DND-41 (cell line): ENCODE data around the gene SMCO1.

Experiments
- CTCF ChIP-seq: IDR thresholded peaks from 2 replicates; pipeline ENCODE4 v1.5.1; 2012; ENCODE audit warnings: borderline replicate concordance, low read length, moderate library complexity, mild to moderate bottlenecking; ENCODE audit not compliant: poor library complexity, severe bottlenecking; ENCODE audit errors: extremely low read depth
- EZH2 ChIP-seq: IDR thresholded peaks from 3 replicates; pipeline ENCODE4 v1.6.1; 2012; ENCODE audit warnings: borderline replicate concordance, low read depth, mild to moderate bottlenecking, moderate library complexity, low read length, inconsistent platforms; ENCODE audit not compliant: severe bottlenecking

GRCh38 chr3:196489747-196490146 lies 25.4 kb downstream of the SMCO1 start:
- TF ChIP-seq CTCF: no peak
- TF ChIP-seq EZH2: no peak
